ENCODE data around the gene PTPRM.

DNA sequence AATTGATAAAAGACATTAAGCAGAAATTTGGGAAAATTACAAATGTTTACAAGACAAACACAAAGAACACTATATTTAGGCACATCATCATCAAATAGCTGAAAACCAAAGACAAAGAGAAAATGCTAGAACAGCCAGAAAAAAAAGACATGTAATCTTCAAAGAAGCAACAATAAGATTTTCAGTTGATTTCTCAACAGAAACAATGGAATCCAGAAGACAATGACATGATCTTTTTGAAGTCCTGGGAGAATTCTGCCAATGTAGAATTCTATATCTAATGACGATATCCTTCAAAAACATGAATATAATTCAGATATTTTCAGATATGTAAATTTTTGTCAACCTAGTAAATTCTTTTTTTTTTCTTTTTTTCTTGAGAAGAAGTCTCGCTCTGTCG lies 179.0 kb downstream of the PTPRM start:
- TF ChIP-seq YY1 (IDR thresholded peaks at IDR 0.05; ENCODE audit: insufficient read depth, insufficient read length) (no peak), ZNF274 (IDR thresholded peaks at IDR 0.05; ENCODE audit: low read depth, low read length) (no peak), SUZ12 (IDR thresholded peaks at IDR 0.05; ENCODE audit: extremely low read depth, insufficient read depth, insufficient read length) (no peak)
